ENCODE data around the gene PCDHGA5. TPM values are rescaled to one million over a fixed set of nuclear protein-coding genes. Genes with fewer than 3 reads are reported as not detected.
"Not testable (repeated sequence)": the region's sequence is repeated elsewhere in the genome, so short reads cannot be mapped to it uniquely, and the experiment has no call there.

The PCDHGA5 gene
- total RNA-seq, 2 donors from 2014 or later, result 0.11 TPM; not detected in 1

DNA sequence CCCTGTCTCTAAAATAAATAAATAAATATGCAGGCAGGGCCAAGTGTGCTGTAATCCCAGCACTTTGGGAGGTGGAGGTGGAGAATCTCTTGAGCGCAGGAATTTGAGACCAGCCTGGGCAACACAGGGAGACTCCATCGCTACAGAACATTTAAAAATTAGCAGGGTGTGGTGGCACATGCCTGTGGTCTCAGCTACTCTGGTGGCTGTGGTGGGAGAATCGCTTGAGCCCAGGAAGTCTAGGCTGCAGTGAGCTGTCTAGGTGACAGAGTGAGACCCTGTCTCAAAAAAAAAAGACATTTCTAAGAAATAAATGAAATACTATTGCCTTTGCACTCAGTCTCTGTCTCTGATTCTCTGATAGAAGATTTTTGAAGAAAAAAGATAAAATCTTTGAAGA, 47.6 kb downstream of the PCDHGA5 start:
- peaks cover 46% of the 10 kb centered on the region for H3K27me3 Mint-ChIP-seq
- peaks cover 15% of the 10 kb centered on the region for H3K9me3 Mint-ChIP-seq
- H3K4me1 Mint-ChIP-seq, result peaks cover 4% of the 10 kb centered on the region
- H3K4me3 Mint-ChIP-seq, result no peak overlapping the region
- no peak for ATAC-seq (replicated peaks)
- no peak overlapping the region for H3K27ac Mint-ChIP-seq
- H3K36me3 Mint-ChIP-seq (ENCODE audit: low read depth), result peaks cover 29% of the 10 kb centered on the region

DNA sequence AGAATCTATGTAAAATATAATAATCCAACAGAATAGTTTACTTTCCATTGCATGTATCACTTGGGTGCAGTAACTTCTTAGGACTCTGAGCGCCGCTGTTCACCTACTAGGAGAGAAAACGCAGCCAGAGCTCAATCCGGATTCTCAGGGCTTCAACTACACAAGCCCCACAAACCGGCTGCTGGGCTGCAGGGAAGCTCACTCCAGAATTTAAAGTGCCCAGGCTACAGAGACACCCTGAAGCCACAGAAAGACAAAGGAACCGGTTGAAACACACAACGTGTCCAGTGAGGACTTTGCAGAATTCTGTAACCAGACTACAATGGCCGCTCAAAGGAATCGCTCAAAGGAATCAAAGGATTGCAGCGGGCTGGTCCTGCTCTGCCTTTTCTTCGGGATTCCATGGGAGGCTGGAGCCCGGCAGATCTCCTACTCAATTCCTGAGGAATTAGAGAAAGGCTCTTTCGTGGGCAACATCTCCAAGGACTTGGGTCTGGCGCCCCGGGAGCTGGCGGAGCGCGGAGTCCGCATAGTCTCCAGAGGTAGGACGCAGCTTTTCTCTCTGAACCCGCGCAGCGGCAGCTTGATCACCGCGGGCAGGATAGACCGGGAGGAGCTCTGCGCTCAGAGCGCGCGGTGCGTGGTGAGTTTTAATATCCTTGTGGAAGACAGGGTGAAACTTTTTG, 49.0 kb downstream of the PCDHGA5 start, which contains the start of gene PCDHGA10:
Gene PCDHGA10, plus strand, starts transcription at position 134 of the 686 bp plus-strand sequence. Its CDS starts 189 bp downstream, at position 323.
- Mint-ChIP-seq H3K27ac (peak within 1 kb of the TSS; percentile 22), H3K4me1 (peaks cover 4% of the 10 kb centered on the region), H3K4me3 (peak within 1 kb of the TSS; percentile 76), H3K36me3 (ENCODE audit: low read depth) (peaks cover 33% of the 10 kb centered on the region), H3K27me3 (peaks cover 43% of the 10 kb centered on the region), H3K9me3 (peaks cover 15% of the 10 kb centered on the region)
- ATAC-seq (replicated peaks), result peak; percentile 70

DNA sequence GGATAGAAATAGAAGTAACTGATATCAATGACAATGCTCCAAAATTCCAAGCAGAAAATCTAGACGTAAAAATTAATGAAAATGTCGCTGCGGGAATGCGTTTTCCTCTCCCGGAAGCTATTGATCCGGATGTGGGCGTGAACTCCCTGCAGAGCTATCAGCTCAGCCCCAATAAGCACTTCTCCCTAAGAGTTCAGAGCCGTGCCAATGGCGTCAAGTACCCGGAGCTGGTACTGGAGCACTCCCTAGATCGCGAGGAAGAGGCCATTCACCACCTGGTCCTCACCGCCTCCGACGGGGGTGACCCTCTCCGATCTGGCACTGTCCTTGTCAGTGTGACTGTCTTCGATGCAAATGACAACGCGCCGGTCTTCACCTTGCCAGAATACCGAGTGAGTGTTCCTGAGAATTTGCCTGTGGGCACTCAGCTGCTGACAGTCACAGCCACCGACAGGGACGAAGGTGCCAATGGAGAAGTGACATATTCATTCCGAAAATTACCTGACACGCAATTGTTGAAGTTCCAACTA, 49.6 kb downstream of the PCDHGA5 start:
- peaks cover 39% of the 10 kb centered on the region for H3K36me3 Mint-ChIP-seq (ENCODE audit: low read depth)
- peaks cover 4% of the 10 kb centered on the region for H3K4me1 Mint-ChIP-seq
- H3K4me3 Mint-ChIP-seq, result peak overlapping the region; percentile 76
- H3K9me3 Mint-ChIP-seq, result peaks cover 11% of the 10 kb centered on the region
- H3K27ac Mint-ChIP-seq, result no peak overlapping the region
- H3K27me3 Mint-ChIP-seq, result peaks cover 45% of the 10 kb centered on the region
- no peak for ATAC-seq (replicated peaks)

DNA sequence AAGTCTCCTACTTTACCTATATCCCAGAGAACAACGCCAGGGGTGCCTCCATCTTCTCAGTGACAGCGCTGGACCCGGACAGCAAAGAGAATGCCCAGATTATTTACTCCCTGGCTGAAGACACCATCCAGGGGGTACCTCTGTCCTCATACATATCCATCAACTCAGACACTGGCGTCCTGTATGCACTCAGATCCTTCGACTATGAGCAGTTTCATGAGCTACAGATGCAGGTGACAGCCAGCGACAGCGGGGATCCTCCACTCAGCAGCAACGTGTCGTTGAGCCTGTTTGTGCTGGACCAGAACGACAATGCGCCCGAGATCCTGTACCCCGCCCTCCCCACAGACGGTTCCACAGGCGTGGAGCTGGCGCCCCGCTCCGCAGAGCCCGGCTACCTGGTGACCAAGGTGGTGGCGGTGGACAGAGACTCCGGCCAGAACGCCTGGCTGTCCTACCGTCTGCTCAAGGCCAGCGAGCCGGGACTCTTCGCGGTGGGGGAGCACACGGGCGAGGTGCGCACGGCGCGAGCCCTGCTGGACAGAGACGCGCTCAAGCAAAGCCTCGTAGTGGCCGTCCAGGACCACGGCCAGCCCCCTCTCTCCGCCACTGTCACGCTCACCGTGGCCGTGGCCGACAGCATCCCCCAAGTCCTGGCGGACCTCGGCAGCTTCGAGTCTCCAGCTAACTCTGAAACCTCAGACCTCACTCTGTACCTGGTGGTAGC, 50.7 kb downstream of the PCDHGA5 start:
- peak overlapping the region; percentile 76 for H3K4me3 Mint-ChIP-seq
- not testable (repeated sequence) for H3K27ac Mint-ChIP-seq; H3K9me3 Mint-ChIP-seq; ATAC-seq (replicated peaks); H3K4me1 Mint-ChIP-seq
- H3K36me3 Mint-ChIP-seq (ENCODE audit: low read depth), result peaks cover 34% of the 10 kb centered on the region
- peaks cover 43% of the 10 kb centered on the region for H3K27me3 Mint-ChIP-seq

DNA sequence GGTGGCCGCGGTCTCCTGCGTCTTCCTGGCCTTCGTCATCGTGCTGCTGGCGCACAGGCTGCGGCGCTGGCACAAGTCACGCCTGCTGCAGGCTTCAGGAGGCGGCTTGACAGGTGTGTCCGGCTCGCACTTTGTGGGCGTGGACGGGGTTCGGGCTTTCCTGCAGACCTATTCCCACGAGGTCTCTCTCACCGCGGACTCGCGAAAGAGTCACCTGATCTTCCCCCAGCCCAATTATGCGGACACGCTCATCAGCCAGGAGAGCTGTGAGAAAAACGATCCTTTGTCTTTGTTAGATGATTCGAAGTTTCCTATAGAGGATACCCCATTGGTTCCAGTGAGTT, 51.3 kb downstream of the PCDHGA5 start:
- not testable (repeated sequence) for ATAC-seq (replicated peaks); H3K9me3 Mint-ChIP-seq; H3K27ac Mint-ChIP-seq; H3K4me1 Mint-ChIP-seq
- H3K27me3 Mint-ChIP-seq, result peaks cover 44% of the 10 kb centered on the region
- H3K36me3 Mint-ChIP-seq (ENCODE audit: low read depth), result peaks cover 31% of the 10 kb centered on the region
- peak overlapping the region; percentile 6 for H3K4me3 Mint-ChIP-seq

Other genes with a start within 250 kb of the PCDHGA5 start
- gene PCDHB4, start 242.3 kb upstream of the PCDHGA5 start, total RNA-seq, result not detected
- gene PCDHB5, start 229.0 kb upstream of the PCDHGA5 start, total RNA-seq, result not detected
- gene PCDHB6, start 214.1 kb upstream of the PCDHGA5 start, total RNA-seq, result not detected
- gene PCDHB7, start 191.5 kb upstream of the PCDHGA5 start, total RNA-seq, result not detected
- not detected for gene PCDHB8, start 186.4 kb upstream of the PCDHGA5 start, total RNA-seq
- gene PCDHB16, start 181.8 kb upstream of the PCDHGA5 start, total RNA-seq, result not detected
- gene PCDHB9, start 177.0 kb upstream of the PCDHGA5 start, total RNA-seq, result not detected
- not detected for gene PCDHB10, start 171.8 kb upstream of the PCDHGA5 start, total RNA-seq
- gene PCDHB11, start 164.5 kb upstream of the PCDHGA5 start, total RNA-seq, result not detected
- not detected for gene PCDHB12, start 155.4 kb upstream of the PCDHGA5 start, total RNA-seq
- gene PCDHB13, start 150.2 kb upstream of the PCDHGA5 start, total RNA-seq, result under 1 TPM in 1 of 2 donors, not detected in 1; 0.08 TPM
- gene PCDHB14, start 140.8 kb upstream of the PCDHGA5 start, total RNA-seq, result not detected
- not detected for gene PCDHB15, start 118.8 kb upstream of the PCDHGA5 start, total RNA-seq
- gene SLC25A2, start 60.1 kb upstream of the PCDHGA5 start, total RNA-seq, result under 1 TPM in 1 of 2 donors, not detected in 1; 0.42 TPM
- 10 to 100 TPM; 45.3 to 50.4 TPM for gene TAF7, start 43.4 kb upstream of the PCDHGA5 start, total RNA-seq
- under 1 TPM; 0.09 to 0.16 TPM for gene PCDHGA1, start 33.6 kb upstream of the PCDHGA5 start, total RNA-seq
- not detected for gene PCDHGA2, start 25.4 kb upstream of the PCDHGA5 start, total RNA-seq
- under 1 TPM in 1 of 2 donors, not detected in 1; 0.09 TPM for gene PCDHGA3, start 20.3 kb upstream of the PCDHGA5 start, total RNA-seq
- gene PCDHGB1, start 14.1 kb upstream of the PCDHGA5 start, total RNA-seq, result not detected
- gene PCDHGA4, start 9.1 kb upstream of the PCDHGA5 start, total RNA-seq, result under 1 TPM in 1 of 2 donors, not detected in 1; 0.32 TPM
- under 1 TPM; 0.17 to 0.34 TPM for gene PCDHGB2, start 4.2 kb upstream of the PCDHGA5 start, total RNA-seq
- under 1 TPM in 1 of 2 donors, not detected in 1; 0.21 TPM for gene PCDHGB3, start 6.1 kb downstream of the PCDHGA5 start, total RNA-seq
- gene PCDHGA6, start 9.7 kb downstream of the PCDHGA5 start, total RNA-seq, result under 1 TPM; 0.06 to 0.40 TPM
- gene PCDHGA7, start 18.6 kb downstream of the PCDHGA5 start, total RNA-seq, result under 1 TPM in 1 of 2 donors, not detected in 1; 0.06 TPM
- under 1 TPM; 0.06 to 0.08 TPM for gene PCDHGB4, start 23.5 kb downstream of the PCDHGA5 start, total RNA-seq
- not detected for gene PCDHGA8, start 28.5 kb downstream of the PCDHGA5 start, total RNA-seq
- under 1 TPM; 0.09 to 0.24 TPM for gene PCDHGB5, start 33.8 kb downstream of the PCDHGA5 start, total RNA-seq
- gene PCDHGA9, start 38.6 kb downstream of the PCDHGA5 start, total RNA-seq, result not detected
- gene PCDHGB6, start 43.9 kb downstream of the PCDHGA5 start, total RNA-seq, result under 1 TPM in 1 of 2 donors, not detected in 1; 0.08 TPM
- gene PCDHGA10, start 48.8 kb downstream of the PCDHGA5 start, total RNA-seq, result under 1 TPM; 0.06 to 0.08 TPM
- gene PCDHGB7, start 53.5 kb downstream of the PCDHGA5 start, total RNA-seq, result under 1 TPM in 1 of 2 donors, not detected in 1; 0.11 TPM
- under 1 TPM in 1 of 2 donors, not detected in 1; 0.09 TPM for gene PCDHGA11, start 56.9 kb downstream of the PCDHGA5 start, total RNA-seq
- gene PCDHGA12, start 66.3 kb downstream of the PCDHGA5 start, total RNA-seq, result not detected
- under 1 TPM in 1 of 2 donors, not detected in 1; 0.56 TPM for gene PCDHGC3, start 111.8 kb downstream of the PCDHGA5 start, total RNA-seq
- not detected for gene PCDHGC4, start 120.9 kb downstream of the PCDHGA5 start, total RNA-seq
- gene PCDHGC5, start 124.9 kb downstream of the PCDHGA5 start, total RNA-seq, result not detected